ENCODE measurements around the gene AHNAK2.

Gene AHNAK2

DNA sequence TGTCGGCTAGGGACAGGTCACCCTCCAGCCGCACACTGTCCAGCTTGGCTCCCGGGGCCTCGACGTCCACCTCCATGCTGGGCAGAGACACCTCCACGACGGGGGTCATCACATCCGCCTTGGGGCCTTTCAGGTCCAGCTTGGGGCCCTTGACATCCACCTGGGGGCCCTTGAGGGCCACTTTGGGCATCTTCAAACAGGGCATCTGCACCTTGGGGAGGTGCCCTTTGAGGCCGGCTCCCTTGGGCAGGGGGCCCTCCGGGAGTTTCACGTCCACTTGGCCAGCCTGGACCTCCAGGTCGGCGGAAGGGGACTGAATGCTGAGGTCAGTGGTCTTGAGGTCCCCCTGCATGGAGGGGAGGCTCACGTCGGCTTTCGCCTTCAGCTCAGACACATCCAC, 35.6 kb downstream of the AHNAK2 start:
- TF ChIP-seq CTCF (IDR thresholded peaks at IDR 0.05; ENCODE audit: insufficient read depth, low read depth, low read length, missing control alignments), result no peak
- no peak overlapping the region for H3K4me3 ChIP-seq (ENCODE audit: low read depth, low read length)
- DNase-seq (ENCODE audit: low read depth), result no peak

GRCh38 chr14:104941508-104942365, 36.4 kb downstream of the AHNAK2 start:
- no peak for TF ChIP-seq CTCF (IDR thresholded peaks at IDR 0.05; ENCODE audit: insufficient read depth, low read depth, low read length, missing control alignments)

GRCh38 chr14:104940526-104941150, 37.5 kb downstream of the AHNAK2 start:
- no peak overlapping the region for H3K4me3 ChIP-seq (ENCODE audit: low read depth, low read length)
- DNase-seq (ENCODE audit: low read depth), result no peak
- no peak for TF ChIP-seq CTCF (IDR thresholded peaks at IDR 0.05; ENCODE audit: insufficient read depth, low read depth, low read length, missing control alignments)

More at GRCh38 chr14:104941508-104942365, 36.4 kb downstream of the AHNAK2 start:
- no peak overlapping the region for H3K4me3 ChIP-seq (ENCODE audit: low read depth, low read length)
- no peak for DNase-seq (ENCODE audit: low read depth)

GRCh38 chr14:104939666-104940410, 38.3 kb downstream of the AHNAK2 start:
- TF ChIP-seq CTCF (IDR thresholded peaks at IDR 0.05; ENCODE audit: insufficient read depth, low read depth, low read length, missing control alignments), result no peak
- H3K4me3 ChIP-seq (ENCODE audit: low read depth, low read length), result no peak overlapping the region
- no peak for DNase-seq (ENCODE audit: low read depth)

DNA sequence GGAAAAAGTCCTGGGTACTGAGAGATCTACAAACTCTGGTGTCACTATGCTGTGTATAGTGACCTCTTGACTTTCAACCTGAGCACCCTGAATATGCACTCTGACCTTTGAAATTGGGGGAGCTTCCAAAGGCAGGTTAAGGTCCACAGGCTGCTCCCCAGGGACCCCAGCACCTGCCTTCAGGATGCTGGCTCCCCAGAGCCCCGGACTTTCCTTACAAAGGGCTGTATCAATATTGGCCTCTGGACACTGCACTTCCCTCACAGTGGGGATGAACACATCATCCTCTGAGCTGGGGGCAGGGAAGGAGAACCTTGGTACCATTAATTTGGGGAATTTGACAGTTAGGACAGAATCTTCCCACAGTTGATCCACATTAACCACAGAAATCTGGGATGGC, 39.2 kb downstream of the AHNAK2 start:
- no peak for TF ChIP-seq CTCF (IDR thresholded peaks at IDR 0.05; ENCODE audit: insufficient read depth, low read depth, low read length, missing control alignments)
- no peak overlapping the region for H3K4me3 ChIP-seq (ENCODE audit: low read depth, low read length)
- no peak for DNase-seq (ENCODE audit: low read depth)

GRCh38 chr14:104938436-104938835, 39.7 kb downstream of the AHNAK2 start:
- no peak overlapping the region for H3K4me3 ChIP-seq (ENCODE audit: low read depth, low read length)

More at GRCh38 chr14:104938436-104938835, 39.7 kb downstream of the AHNAK2 start:
- TF ChIP-seq CTCF (IDR thresholded peaks at IDR 0.05; ENCODE audit: insufficient read depth, low read depth, low read length, missing control alignments), result no peak
- DNase-seq (ENCODE audit: low read depth), result no peak

Measured in GM12865 (cell line).